HG03354 (cell line): ENCODE results near the gene SLC66A2.
A peak's percentile ranks its signal among the peaks of the same experiment; 100 is the strongest.
"Not testable (repeated sequence)": the region's sequence is repeated elsewhere in the genome, so short reads cannot be mapped to it uniquely, and the experiment has no call there.

Experiments
- ATAC-seq: cut with Tn5 transposase; IDR thresholded peaks from one replicate; pipeline ENCODE4 v1.9.1; 2021; ENCODE audit warnings: mild to moderate bottlenecking; ENCODE audit not compliant: unreplicated experiment, poor library complexity, severe bottlenecking

Gene SLC66A2

GRCh38 chr18:79971986-79972385, 20.5 kb upstream of the SLC66A2 start:
- no peak for ATAC-seq

DNA sequence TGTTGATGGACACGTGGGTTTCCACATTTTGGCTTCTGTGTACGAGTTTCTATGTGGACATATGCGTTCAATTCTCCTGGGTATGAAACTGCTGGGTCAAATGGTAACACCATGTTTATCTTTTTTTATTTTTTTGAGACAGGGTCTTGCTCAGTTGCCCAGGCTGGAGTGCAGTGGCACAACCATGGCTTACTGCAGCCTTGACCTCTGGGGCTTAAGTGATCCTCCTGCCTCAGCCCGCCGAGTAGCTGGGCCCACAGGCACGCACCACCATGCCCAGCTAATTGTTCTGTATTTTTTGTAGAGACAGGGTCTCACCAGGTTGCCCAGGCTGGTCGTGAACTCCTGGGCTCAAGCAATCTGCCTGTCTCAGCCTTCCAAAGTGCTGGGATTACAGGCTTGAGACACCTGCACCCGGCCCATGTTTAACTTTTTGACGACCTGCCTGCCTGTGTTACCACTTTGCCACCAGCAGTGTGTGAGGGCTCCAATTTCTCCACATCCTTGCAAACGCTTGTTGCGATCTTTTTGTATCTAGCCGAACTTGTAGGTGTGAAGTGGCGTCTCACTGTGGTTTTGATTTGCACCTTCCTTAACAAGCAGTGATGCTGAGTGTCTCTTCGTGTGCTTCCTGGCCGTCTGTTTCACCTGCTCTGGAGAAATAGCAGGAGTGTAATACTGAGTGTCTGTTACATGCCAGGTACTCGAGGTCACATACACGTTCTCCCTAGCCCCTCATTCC, 19.9 kb upstream of the SLC66A2 start:
- ATAC-seq, result no peak

DNA sequence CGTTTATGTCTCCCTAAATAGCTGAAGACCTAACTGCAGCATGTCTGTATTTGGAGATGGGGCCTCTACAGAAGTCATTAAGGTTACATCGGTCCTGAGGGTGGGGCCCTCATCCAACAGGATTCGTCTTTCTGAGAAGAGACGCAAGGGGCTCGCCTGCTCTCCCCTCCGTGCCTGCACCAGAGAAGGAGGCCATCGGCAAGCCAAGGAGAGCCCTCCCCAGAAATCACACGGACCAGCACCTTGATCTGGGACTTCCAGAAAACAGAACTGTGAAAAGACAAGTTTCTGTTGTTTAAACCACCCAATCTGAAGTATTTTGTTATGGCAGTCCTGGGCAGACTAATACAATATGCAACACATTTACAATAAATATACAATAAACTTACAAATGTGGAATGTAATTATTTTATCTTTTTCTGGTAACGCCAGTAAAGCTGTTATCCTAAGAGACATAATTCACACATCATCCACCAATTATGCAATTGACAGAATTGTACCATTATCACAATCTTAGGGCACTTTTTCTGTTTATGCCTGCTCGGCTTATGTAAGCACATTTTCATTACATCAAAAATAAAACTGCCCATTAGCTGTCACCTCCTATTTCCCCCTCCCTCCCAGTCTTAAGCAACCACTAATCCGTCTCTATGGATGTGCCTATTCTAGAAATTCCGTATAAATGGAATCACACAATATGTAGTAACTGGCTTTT, 19.1 kb upstream of the SLC66A2 start:
- no peak for ATAC-seq

- ATAC-seq, result peak; percentile 28
Measured at GRCh38 chr18:79965119-79965902, 13.9 kb upstream of the SLC66A2 start.

- ATAC-seq, result peak; percentile 88
Measured at GRCh38 chr18:79964330-79965118, 13.1 kb upstream of the SLC66A2 start, which contains the start of gene HSBP1L1. Gene HSBP1L1, plus strand, starts transcription at chr18:79964643. Its CDS starts 93 bp downstream, at chr18:79964736.

DNA sequence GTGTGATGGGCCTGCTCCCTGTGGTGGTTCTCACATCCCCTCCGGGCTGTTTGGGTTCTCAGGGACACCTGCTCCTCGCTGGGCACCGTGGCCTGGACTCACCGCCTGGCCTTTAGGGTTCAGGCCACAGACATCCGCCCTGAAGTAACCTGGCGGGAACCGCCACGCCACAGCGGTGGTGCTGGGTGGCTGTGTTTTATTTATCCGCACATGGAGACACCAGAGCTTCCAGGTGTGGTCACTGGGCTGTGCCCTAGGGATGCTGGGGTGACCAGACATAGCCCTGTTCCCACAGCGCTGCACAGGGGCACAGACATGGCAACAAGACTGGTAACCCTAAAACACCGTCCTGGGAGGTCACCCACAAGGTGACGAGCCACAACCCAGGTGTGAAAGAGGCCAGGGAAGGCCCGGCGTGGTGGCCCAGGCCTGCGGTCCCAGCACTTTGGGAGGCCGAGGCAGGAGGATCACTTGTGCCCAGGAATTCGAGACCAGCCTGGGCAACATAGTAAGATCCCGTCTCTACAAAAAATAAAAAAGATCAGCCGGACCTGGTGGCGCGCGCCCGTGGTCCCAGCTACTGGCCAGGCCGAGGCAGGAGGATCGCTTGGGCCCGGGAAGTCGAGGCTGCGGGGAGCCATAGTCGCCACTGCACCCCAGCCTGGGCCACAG, 12.3 kb upstream of the SLC66A2 start:
- ATAC-seq, result no peak

DNA sequence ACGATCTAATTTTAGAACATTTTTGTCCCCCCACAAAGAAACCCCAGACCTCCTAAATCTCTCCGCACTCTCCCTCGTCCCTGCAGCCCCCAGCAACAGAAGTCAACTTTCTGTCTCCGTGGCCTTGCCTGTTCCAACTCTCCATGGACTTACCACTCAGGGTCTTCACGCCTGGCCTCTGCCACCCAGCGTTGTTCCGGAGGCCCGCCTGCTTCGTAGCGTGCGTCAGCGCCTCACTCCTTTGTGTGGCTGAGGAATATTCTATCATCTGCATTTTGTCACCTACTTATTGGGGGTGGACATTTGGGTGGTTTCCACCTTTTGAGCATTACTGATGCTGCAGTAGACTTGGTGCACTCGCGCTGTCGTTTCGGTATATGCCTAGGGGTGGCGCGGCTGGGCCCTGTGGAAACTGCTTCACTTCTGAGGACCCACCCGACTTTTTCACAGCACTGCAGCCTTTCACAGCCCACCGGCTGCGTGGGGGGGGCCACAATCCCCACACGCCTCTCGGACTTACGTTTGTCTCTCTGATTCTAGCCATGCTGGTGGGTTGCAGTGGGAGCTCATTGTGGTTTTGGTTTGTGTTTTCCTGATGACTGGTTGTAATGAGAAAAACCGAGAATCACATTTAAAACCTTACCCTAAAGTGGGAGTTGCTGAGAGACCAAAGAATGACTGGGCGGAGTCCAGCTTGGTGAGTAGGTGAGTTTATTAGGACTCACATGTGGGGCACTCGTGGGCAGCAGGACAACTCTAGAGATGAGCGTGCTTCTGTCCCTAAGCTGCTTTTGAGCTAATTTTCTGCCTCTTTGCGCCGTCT, 11.6 kb upstream of the SLC66A2 start:
- peak; percentile 39 for ATAC-seq

GRCh38 chr18:79962311-79962710, 10.9 kb upstream of the SLC66A2 start:
- ATAC-seq, result no peak

DNA sequence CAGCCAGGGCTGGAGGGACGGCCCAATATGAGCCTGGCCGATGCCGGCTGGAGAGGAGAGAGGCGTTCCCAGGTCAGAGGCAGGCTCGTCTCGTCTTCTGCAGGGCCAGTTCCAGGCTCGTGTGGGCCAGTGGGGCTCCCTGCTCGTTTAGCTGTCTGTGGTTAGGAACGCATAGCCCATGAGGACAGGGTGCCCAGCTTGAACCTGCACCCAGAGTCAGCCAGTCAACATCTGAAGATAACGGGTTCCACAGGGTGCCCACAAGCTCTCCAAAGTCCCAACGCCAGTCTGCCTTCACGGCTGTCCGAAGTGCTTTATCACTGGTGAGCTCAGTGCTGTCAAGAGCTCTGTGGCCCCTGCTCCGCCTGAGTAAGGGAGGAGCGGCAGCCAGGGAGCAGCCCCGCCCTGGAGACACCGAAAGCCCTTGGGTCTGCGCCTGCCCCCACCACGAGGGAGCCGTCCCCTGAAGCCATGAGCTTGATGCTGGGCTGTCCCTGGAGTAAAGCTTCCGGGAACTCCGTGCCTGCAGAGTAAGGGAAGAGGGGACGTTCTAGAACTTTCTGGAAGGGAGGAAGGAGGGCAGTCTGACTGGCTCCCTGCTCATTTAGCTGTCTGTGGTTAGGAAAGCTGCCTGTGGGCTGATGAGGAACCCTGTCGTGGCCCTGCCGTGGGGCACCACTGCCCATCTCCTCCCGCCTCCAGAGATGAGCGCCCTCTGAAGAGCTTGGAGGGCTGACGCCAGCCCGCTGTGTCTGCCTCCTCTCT, 10.3 kb upstream of the SLC66A2 start:
- no peak for ATAC-seq

- no peak for ATAC-seq
Measured at GRCh38 chr18:79960921-79961526, 9.6 kb upstream of the SLC66A2 start.

- not testable (repeated sequence) for ATAC-seq
Measured at GRCh38 chr18:79960161-79960801, 8.8 kb upstream of the SLC66A2 start.

GRCh38 chr18:79958981-79959380, 7.5 kb upstream of the SLC66A2 start:
- ATAC-seq, result no peak

GRCh38 chr18:79956276-79956675, 4.8 kb upstream of the SLC66A2 start:
- ATAC-seq, result no peak

DNA sequence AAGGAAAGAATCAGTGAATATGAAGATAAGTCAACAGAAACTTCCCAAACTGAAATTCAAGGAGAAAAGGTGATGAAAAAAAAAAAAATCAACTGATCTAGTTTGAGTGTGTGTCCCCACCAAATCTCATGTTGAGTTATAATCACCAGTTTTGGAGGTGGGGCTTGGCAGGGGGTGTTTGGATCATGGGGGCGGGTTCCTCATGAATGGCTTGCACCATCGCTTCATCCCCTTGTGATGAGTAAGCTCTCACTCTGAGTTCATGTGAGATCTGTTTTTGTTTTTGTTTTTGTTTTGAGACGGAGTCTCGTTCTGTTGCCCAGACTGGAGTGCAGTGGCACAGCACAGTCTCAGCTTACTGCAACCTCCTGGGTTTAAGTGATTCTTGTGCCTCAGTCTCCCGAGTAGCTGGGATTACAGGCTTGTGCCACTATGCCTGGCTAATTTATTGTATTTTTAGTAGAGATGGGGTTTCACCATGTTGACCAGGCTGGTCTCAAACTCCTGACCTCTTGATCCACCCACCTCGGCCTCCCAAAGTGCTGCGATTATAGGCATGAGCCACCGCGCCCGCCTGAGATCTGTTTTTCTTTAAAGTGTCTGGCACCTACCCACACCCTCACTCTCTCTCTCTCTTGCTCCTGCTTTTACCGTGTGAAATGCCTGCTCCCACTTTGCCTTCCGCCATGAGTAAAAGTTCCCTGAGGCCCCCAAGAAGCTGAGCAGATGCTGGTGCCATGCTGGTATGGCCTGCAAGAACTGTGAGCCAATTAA, 4.0 kb upstream of the SLC66A2 start:
- no peak for ATAC-seq

GRCh38 chr18:79954791-79955190, 3.3 kb upstream of the SLC66A2 start:
- no peak for ATAC-seq
